Measurements from ENCODE around the gene IRS2.
A peak's percentile ranks its signal among the peaks of the same experiment; 100 is the strongest.

Gene IRS2

DNA sequence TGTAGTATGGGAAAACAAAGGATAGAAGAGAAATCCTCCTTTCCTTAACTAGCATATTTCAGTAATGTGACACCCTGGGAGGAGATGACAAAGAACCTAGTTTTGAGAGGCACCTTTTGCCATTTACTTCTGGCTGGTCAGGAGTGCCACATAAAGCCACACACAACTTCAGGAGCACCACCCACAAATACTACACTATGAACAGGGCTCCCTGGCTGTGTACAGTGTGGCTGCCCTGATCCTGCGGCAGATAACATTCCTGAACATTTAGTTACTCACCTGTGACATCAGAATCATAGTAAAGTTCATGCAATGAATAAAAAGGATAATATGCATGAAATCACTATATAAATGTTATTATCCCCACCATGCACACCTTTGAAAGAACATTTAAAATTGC is 17.4 kb upstream of the IRS2 start:
- DNase-seq (ENCODE audit: low read depth): no peak
- TF ChIP-seq, protein P1, sequence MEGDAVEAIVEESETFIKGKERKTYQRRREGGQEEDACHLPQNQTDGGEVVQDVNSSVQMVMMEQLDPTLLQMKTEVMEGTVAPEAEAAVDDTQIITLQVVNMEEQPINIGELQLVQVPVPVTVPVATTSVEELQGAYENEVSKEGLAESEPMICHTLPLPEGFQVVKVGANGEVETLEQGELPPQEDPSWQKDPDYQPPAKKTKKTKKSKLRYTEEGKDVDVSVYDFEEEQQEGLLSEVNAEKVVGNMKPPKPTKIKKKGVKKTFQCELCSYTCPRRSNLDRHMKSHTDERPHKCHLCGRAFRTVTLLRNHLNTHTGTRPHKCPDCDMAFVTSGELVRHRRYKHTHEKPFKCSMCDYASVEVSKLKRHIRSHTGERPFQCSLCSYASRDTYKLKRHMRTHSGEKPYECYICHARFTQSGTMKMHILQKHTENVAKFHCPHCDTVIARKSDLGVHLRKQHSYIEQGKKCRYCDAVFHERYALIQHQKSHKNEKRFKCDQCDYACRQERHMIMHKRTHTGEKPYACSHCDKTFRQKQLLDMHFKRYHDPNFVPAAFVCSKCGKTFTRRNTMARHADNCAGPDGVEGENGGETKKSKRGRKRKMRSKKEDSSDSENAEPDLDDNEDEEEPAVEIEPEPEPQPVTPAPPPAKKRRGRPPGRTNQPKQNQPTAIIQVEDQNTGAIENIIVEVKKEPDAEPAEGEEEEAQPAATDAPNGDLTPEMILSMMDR (conservative IDR thresholded peaks at IDR 0.05; ENCODE audit: low read depth, low read length): no peak
- no peak overlapping the region for H3K4me3 ChIP-seq (ENCODE audit: low read depth, low read length)

DNA sequence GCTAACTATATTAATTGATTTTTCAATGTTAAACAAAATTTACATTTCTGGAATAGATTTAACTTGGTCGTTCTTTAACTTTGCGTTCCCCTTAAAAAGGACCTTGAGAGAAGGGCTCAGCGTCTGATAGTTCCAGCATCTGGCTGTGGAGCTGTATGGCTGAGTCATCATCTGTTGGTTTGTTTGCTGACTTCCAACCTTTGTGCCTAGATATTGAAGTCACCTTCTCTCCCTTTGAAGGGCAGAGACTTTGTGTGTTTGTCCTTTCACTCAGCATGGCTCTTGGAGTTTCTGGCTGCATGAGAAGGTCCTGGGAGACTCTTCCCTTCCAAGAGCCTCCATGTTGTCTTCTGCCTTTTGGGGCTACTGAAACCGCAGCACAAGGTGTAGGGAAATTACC is 16.6 kb upstream of the IRS2 start:
- H3K4me3 ChIP-seq (ENCODE audit: low read depth, low read length): no peak overlapping the region
- TF ChIP-seq, protein P1 (conservative IDR thresholded peaks at IDR 0.05; ENCODE audit: low read depth, low read length): no peak
- DNase-seq (ENCODE audit: low read depth): no peak

DNA sequence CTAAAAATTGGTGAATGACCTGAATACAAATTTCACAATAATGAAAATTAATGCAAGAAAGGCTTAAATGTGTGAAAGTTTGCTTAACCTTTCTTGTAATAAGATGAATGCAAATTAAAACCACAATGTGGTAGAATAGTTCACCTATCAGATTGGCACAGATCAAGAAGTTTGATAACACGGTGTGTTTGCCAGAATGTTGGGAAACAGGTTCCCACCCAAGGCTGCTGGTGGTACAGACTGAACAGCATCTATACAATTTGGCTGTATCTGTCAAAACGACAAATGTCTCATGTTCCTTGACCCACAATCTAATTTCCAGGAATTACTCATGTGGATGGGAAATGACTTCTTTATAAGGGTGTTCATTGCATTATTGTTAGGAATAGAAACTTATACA is 8.6 kb upstream of the IRS2 start:
- TF ChIP-seq, protein P1 (conservative IDR thresholded peaks at IDR 0.05; ENCODE audit: low read depth, low read length): no peak
- DNase-seq (ENCODE audit: low read depth): no peak
- H3K4me3 ChIP-seq (ENCODE audit: low read depth, low read length): no peak overlapping the region

DNA sequence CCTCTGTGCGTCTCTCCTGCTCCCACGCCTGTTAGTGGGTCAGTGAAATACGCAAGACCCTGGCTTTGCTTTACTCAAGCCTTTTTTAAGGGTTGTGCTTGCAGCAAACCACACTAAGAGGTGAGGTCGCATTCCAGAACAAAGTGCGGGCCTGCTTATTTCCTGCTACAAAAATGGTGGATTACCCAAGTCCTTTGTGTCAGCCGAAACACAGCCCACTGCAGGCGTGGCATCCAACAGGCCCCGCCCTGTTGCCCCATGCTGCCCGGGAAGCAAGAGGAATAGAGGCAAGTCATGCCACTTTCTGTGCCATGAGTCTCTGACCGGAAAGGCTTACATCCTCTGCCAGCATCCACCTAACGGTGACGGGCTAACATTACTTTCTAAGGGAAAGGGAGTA is 7.7 kb upstream of the IRS2 start:
- TF ChIP-seq, protein P1 (conservative IDR thresholded peaks at IDR 0.05; ENCODE audit: low read depth, low read length): no peak
- no peak overlapping the region for H3K4me3 ChIP-seq (ENCODE audit: low read depth, low read length)
- DNase-seq (ENCODE audit: low read depth): no peak

DNA sequence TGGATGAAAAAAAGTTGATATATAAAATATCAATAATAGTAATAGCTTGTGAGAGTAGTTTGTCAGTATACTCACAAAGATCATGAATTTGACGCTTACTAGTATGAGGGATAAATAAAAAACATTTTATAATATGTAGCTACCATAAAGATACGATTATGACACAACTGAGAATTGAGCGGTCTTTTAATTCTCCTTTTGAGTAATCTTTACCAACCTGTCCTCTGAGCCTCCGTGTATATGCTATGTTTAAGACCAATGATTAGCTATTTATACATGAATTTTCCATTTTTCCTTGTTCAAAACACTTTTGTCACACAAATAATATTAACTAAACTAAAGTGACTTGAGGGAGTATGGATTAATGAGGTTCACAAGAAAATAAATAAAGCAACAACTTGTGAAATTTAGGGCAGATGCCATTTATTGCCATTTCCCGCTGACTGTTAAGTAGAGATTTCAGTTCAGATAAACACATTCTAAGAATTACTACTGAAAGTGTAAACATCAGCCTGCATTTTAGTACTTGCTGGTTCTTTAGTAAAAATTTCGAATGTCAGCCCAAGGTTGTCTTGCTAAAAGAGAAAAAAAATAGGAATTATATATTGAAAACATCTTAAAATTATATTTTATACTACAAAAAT is 6.2 kb upstream of the IRS2 start:
- DNase-seq (ENCODE audit: low read depth): no peak
- no peak overlapping the region for H3K4me3 ChIP-seq (ENCODE audit: low read depth, low read length)
- TF ChIP-seq, protein P1 (conservative IDR thresholded peaks at IDR 0.05; ENCODE audit: low read depth, low read length): no peak

DNA sequence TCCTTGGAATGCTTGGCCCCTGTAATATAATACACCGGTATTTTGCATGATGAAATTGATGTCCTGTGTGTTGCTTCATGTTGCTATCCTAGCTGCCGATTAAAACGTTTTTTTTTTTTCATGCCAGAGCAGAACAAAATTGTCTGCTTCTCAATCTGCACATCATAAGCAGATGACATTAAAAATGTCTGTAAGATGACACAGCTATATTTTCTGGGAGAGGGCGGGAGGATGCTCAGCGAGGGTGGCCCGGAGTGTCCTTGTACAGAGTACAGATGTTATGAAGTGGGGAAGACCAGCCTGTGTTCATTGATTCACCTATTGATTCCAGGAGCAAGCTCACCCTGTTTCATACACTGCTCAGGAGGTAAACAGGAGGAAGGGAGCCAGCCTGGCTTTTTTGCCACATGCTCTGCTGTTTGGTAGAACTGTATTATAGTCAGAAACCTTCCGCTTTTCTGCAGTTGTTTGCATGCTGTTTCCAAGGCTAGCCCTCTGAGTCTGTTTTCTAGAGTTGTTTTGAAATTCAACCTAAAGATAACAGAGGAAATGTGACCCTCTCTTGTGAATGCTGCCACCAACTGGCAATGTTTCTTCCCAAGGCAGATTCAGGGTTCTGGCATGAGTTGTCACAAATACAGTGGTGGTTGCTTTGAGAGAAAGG is 4.7 kb upstream of the IRS2 start:
- TF ChIP-seq, protein P1 (conservative IDR thresholded peaks at IDR 0.05; ENCODE audit: low read depth, low read length): peak; percentile 63
- peak; percentile 77 for DNase-seq (ENCODE audit: low read depth)
- H3K4me3 ChIP-seq (ENCODE audit: low read depth, low read length): no peak overlapping the region

DNA sequence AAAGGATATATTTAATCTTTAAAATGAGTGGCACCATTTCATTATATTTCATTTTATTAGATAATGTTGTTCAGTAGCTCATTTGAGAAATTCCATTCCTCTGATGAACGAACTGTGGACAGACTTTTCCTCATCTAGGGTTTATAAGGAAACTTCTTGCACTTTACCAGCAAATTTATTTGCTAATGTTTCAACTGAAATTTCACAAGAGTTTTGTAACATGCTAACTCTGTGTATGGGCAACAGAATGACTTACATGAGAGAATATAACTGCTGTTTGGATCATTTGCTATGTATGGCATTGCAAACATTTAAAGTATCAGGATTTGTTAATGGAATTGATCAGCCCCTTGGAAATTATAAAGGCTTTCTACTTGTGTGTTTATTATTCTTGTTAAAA is 3.7 kb upstream of the IRS2 start:
- TF ChIP-seq, protein P1 (conservative IDR thresholded peaks at IDR 0.05; ENCODE audit: low read depth, low read length): no peak
- peak; percentile 75 for DNase-seq (ENCODE audit: low read depth)

More for the DNA sequence above, 3.7 kb upstream of the IRS2 start:
- H3K4me3 ChIP-seq (ENCODE audit: low read depth, low read length): no peak overlapping the region
